ENCODE measurements around the gene FOXF1.

- no peak for TF ChIP-seq POLR2AphosphoS5 (IDR thresholded peaks at IDR 0.05)
- no peak for TF ChIP-seq CTCF (IDR thresholded peaks at IDR 0.05)
- TF ChIP-seq POLR2A (IDR thresholded peaks at IDR 0.05), result no peak
- no peak for TF ChIP-seq EP300 (IDR thresholded peaks at IDR 0.05)
Observed at GRCh38 chr16:86514481-86515376, 4.4 kb downstream of the FOXF1 start.
